OCI-M2 (cell line): Measurements from ENCODE around the gene RTTN.
"Not testable (repeated sequence)": the region's sequence is repeated elsewhere in the genome, so short reads cannot be mapped to it uniquely, and the experiment has no call there.

Experiments used
- DNase-seq: peaks from one replicate; lab custom pipeline; 2025; ENCODE audit not compliant: unreplicated experiment; lab: John Stamatoyannopoulos, UW

RTTN gene

DNA sequence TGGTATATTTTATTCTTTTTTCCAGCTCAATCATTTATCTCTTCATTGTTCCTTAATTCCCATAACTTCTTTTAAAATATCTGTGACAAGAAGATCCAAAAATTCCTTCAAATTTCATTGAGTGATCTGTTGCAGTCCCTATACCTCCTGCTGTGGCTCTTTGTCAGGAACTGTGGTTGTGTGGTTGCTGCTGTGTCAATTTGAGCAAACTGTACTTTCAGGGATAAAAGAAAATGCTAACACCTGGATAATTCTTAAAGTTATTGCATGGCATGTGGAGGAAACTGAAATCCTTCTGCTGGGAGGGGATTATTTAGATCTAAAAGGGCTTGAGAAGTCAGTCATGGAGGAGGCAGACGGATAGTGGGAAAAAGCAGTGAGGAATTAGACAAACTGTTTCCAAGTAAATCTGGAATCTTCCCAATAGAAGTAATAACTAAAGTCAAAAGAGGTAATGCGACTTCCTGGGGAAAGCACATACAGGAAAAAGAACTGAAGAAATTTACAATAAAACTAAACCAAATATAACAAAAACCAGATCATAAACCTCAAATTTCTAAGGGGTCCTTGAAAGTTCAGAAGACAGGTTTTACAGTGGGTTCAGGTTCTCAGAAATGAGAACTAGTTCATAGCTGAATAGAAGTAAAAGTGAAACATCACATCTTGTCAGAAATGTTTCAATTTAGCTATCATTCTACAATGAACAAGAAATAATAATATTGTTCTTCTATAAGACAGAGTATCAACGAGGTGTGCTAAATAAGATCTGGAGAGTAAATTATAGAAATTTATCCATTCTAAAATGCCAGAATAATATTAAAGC lies 224.3 kb downstream of the RTTN start:
- no peak for DNase-seq

DNA sequence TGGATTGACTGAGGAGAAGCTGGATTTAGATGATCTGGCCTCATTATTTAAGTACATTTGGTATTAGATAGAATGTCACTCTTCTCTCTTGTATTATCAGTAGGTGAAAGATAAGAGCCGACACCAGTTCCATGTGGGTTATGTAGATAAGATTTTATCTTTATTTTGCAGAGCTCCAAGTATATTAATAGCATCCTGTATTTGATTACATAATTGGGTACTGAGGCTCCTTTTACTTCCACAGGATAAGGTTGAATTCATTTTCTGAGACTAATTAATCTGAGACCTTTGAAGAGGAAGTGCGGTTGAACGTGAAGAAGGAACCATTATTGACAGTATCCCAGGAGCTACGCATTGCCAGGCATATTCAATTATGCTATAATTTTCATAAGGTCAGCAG lies 225.0 kb downstream of the RTTN start:
- DNase-seq: no peak

DNA sequence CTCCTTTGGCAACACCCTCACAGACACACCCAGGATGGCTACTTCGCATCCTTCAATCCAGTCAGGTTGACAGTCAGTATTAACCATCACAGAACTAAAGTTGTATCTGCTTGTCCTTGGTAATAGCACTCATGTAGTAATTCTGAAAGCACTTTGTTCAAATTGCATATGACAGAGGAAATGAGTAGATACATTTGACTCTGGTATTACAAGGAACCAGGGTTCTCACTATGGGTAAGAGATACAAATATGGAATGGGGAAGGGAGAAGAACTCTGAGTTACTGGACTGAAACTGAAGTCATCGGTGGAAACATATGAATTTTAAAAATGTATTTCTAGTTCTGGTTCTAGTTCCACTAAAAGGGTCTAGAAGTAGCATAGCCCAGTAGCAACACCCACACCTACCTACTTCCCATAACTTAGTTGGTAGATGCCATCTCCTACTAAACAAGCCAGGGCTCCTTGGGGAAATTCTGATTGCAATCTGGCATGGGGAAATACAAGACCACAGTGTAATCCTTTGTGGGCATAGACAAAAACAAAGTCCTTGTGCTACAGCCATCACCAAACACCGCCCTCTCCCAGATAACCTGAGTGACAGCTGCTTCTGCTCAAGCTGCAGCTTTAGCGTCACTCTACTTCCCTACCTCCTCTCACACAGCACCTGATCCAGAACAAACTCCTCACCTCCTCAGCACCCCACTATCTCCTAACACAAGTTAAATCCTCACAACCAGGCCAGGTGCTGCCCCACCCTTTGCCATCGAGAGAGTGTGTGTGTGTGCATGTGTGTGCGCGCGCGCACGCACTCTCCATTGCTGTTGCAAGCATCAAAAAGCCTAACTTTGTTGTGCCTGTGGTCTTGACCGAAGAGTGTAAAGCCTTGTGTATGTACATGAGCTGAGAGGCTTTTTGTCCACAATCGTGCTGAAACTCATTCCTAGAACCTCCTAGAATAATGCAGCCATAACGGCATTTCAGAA lies 226.5 kb downstream of the RTTN start:
- DNase-seq: no peak

DNA sequence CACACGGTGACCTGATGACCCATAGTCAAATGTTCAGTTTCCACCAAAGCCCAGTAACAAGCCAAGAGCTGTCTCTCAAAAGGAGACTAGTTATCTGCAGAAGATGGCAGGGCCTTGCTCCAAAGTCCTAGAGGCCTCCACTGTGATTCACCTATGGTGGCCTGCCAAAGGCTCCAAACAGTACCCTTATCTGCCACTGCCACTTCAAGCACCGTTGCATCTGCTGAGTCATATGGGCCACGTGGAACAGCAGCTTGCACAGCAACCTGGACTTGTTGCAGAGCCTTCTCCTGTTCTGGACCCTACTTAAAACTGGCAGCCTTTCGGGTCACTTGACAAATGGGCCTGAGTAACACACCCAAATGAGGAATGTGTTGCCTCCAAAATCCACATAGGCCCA lies 230.2 kb downstream of the RTTN start:
- not testable (repeated sequence) for DNase-seq

DNA sequence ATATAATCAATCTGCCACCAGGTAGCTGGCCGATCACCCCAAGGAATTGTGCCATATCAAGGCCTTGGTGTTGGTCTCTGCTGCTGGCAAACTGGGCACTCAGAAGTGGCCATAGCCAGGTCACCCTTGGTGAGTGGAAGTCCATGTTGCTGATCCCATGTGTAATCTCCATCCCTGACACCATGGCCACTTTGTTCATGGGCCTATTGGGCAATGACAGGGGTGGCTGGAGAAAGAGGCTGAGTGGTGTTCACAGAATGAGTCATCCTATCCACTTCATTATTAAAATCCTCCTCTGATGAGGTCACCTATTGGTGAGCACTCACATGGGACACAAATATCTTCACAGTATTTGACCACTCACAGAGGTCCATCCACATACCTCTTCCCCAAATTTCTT lies 231.1 kb downstream of the RTTN start:
- no peak for DNase-seq

DNA sequence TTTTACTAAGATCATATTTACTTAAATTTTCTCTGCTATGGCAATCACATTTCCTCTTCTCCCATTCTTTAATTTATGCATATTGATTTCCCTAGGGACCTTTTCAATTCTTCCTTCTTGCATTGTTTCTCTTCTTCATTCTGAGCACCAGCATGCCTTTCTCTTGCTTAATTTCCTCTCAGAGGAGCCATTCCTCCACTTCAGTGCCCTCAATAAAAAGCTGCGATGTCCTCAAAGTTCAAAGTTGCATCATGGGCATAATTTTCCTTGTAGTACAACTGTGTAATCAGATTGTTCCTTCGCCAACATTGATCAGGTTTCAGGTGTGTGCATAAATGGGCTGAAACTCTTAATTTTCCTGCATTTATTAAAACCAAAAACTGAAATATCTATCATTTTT lies 236.0 kb downstream of the RTTN start:
- DNase-seq: no peak

DNA sequence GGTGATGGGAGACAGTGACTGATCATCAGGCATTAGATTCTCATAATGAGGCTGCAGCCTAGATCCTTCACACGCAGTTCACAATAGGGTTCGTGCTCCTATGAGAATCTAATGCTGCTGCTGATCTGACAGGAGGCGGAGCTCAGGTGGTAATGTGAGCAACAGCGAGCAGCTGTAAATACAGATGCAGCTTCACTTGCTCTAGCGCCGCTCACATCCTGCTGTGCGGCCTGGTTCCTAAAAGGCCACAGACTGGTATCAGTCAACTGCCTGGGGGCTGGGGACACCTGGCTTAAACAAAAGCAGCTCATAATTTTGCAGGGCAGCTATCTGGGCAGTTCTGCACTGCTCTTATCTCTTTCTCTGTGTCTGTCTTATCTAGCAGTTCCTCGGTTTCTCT lies 237.4 kb downstream of the RTTN start:
- no peak for DNase-seq

DNA sequence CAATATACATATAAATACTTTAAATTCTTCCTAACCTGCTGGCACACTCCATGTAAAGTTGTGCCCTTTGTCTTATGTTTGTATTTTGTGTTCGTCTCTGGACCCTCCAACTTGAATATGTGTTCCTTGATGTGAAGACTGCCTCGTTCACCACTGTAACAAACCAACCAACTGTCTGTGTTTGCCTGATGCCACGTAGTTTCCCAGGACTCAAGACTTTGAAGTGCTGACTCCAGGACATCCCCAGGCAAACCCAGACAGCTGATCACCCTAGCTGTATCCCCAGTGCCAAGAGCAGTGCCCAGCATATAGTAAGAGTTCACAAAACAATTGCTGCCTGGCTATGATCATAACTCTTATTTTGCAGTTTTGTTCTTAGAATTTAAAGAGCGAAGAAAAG lies 242.3 kb downstream of the RTTN start:
- DNase-seq: no peak

DNA sequence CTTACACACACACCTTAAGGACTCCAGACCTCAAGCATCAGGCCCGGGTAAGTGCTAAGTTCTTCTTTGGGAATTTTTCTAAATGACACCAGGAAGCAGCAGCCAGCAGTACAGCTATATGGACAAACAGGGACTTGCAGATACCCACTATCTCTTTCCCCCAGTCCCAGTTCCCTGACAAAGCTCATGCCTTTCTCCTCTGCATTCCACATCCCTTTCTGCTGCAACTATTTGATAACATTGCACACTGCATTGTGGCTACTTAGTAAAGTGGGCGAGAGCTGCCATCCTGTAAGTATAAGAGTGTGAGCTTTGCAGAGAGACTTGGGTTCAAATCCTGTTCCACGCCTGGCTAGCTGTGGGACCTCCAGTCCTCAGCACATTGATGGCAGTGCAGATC lies 243.8 kb downstream of the RTTN start:
- DNase-seq: no peak

DNA sequence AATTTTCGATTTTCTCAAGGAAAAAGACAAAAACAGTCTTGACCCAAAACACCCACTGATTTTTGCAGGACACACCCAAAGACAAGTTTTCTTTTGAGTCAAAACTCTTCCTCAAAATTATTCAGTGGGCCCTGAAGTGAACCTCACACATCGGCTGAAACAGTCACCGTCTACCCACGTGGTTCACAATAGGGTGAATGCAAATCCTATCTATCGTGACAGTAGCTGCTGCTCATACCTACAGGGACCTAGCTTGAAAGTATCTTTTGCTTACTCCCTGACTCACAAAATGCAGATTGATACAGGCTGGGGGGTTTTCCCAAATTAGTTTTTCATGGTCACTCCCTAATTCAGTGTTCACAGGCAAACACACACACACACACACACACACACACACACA lies 247.1 kb downstream of the RTTN start:
- DNase-seq: no peak

DNA sequence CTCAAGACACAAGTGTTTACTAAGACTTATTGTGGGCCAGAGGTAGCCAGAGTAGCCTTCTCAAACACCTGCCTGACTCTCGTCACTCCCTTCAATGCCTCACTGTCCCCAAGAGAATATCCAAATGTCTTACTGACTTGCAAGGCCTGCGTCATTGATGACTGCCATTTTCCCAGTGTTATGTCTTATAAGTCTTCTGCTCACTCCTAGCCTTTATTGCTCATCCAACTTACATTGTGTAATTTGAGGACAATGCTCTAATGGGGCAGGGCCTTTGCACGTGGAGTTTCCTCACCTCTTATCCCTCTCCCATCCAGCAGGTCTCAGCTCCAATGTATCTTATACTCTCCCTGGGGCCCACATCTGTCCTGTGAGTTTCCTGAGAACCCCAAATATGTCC lies 247.7 kb downstream of the RTTN start:
- DNase-seq: no peak

DNA sequence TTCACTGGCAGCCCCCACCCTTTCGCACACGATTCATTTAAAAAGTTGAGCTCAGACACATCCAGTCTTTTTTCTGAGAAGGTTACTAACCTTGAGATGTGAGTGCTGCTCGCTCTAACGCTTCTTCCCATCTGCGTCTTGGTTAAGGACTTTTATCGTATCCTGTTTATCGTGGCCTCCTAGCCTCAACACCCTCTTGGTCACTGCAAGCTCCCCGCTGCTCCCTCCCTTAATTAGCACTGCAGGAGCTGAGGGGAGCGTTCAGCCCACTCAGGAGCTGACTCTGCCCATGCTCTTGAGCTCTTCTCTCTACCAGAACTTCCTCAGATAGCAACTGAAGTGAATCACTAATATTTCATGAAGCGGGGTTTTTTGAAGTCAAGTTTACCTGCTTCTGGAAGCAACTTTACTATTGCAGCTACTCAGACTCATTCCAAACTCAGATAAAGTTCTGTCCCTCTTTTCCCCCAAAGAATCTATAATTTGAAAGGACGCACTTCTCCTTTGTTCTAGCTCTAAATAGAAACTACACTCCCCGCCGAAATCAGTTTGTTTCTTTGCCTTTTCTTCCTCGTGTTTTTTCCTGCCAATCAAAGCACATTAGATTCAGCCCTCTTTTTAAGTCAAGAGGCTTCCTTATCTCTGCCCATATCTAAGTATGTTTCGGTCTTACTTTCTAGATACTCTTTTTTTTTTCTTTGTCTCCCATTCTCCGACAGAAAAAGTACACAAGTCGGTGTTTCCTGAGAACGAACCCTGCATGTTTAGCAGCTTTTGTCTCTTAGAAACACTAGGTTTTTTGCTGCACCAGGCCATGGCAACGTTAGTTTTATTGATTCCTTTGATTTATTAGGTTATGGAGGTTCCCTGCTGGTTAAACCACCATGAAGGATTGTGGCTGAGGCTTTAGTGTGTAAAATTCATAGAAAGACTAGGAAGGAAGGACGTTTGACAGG lies 248.5 kb downstream of the RTTN start:
- DNase-seq: no peak

DNA sequence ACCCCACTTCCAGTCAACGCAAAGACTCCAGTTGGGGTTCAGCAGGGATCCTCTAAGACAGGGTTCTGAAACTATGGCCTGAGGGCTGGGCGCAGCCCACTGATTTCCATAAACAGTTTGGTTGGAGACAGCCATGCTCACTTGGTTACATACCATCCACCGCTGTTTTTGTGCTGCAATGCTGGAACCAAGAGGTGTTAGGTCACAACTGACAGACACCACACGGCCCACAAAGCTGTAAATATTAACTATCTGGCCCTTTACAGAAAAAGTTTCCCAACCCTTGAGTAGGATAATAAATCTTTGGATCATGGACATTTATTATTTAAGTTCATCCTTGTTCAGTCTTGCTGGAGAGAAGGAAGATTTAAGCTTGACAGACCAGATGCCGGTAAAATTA lies 249.4 kb downstream of the RTTN start:
- no peak for DNase-seq

DNA sequence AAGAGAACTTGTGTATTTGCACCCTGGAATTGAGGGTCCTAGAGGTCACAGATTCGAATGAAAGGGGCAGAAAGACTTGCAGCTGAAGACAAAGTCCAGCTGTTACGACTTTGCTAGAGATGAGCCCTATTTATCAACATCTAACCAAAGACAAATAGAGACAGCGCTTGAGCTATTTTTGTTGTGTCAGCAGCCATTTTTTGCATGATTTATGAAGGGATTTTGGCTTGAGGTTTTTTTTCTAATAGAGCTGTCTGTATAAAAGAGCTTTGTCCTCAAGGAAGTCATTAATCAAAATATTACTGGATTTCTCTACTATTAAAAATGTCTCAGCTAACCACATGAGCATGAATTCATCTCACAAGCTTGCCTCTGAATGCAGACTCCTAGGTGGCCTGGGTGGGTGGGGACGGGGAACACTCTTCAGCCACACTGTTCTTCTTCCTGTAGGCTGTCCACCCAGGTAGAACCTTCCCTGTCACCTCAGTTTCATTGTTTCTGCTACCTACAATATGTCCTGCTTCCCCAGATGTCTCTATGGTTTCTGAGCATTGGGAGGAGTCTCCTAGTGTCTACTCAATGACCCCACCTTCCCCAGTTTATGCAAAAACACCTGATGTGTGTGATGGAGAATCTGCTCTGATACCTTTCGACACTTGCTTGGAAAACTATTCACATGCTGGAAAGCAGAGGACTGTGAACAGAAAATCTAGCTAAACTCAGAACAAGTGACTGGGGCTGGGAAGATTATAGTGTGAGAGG lies 250.6 kb downstream of the RTTN start:
- DNase-seq: no peak

DNA sequence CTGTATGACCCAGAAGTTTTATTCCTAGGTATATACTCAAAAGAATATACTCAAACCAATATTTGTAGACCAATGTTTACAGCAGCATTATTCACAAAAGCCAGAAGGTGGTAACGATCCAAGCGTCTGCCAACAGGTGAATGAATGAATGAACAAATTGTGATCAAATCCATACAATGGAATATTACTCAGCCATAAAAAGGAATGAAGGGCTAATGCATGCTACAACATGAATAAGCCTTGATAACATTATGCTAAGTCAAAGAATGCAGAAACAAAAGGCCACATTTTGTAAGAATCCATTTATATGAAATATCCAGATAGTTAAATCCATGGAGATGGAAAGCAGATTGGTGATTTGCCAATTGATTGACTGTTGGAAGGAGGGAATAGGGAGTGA lies 252.3 kb downstream of the RTTN start:
- no peak for DNase-seq
